Measurements from ENCODE around the gene ZSWIM6. TPM values are rescaled to one million over a fixed set of nuclear protein-coding genes. Genes with fewer than 3 reads are reported as not detected.

ZSWIM6 gene
- total RNA-seq, 1 experiment from 2014 or later = 12.9 TPM

- CTCF ChIA-PET = no interaction called here
- H4K20me1 ChIP-seq (ENCODE audit: insufficient read depth) = no peaks in the 10 kb centered on the region
- DNase-seq = no peak
- peaks cover 18% of the 10 kb centered on the region; the same call in 1 of the 2 replicates for H3K27me3 ChIP-seq (ENCODE audit: insufficient read depth, low read depth)
- no peak for TF ChIP-seq CTCF (conservative IDR thresholded peaks at IDR 0.05)
- TF ChIP-seq EZH2 (IDR thresholded peaks at IDR 0.05; ENCODE audit: low read depth) = no peak
- no peaks in the 10 kb centered on the region for H3K9me2 ChIP-seq (ENCODE audit: insufficient read depth)
- intact Hi-C loops (cut with micrococcal nuclease; ENCODE audit: unreplicated experiment) = no loop called here
- H3K4me2 ChIP-seq = no peak overlapping the region
- no peaks in the 10 kb centered on the region for H3K9me3 ChIP-seq (ENCODE audit: insufficient read depth, low read depth)
- no peaks in the 10 kb centered on the region for H3K36me3 ChIP-seq (ENCODE audit: low read depth)
- H3K4me3 ChIP-seq = no peak overlapping the region
- no TSS peak for BruUV-seq (replicated peaks)
- H3K4me1 ChIP-seq (replicated peaks; ENCODE audit: insufficient read depth) = no peaks in the 10 kb centered on the region
- no peaks in the 10 kb centered on the region for H3F3A ChIP-seq (ENCODE audit: insufficient read depth, low read depth)
- POLR2A ChIA-PET (ENCODE audit: unreplicated experiment) = no interaction called here
- no peaks in the 10 kb centered on the region for H3K79me2 ChIP-seq (ENCODE audit: low read depth)
- no peak overlapping the region for H3K27ac ChIP-seq
- H2AFZ ChIP-seq = no peak overlapping the region
Observed at GRCh38 chr5:61570767-61571166, 238.7 kb downstream of the ZSWIM6 start.

- no TSS peak for BruUV-seq (replicated peaks)
- Histone ChIP-seq H3K27ac (no peak overlapping the region), H3K4me2 (no peak overlapping the region), H2AFZ (no peak overlapping the region), H3K79me2 (ENCODE audit: low read depth) (no peaks in the 10 kb centered on the region), H3K27me3 (ENCODE audit: insufficient read depth, low read depth) (peaks cover 6% of the 10 kb centered on the region; the same call in 1 of the 2 replicates), H4K20me1 (ENCODE audit: insufficient read depth) (no peaks in the 10 kb centered on the region), H3K4me1 (replicated peaks; ENCODE audit: insufficient read depth) (no peaks in the 10 kb centered on the region), H3K36me3 (ENCODE audit: low read depth) (no peaks in the 10 kb centered on the region), H3K9me3 (ENCODE audit: insufficient read depth, low read depth) (no peaks in the 10 kb centered on the region), H3K9me2 (ENCODE audit: insufficient read depth) (no peaks in the 10 kb centered on the region), H3F3A (ENCODE audit: insufficient read depth, low read depth) (no peaks in the 10 kb centered on the region), H3K4me3 (no peak overlapping the region)
- intact Hi-C loops (cut with micrococcal nuclease; ENCODE audit: unreplicated experiment) = no loop called here
- POLR2A ChIA-PET (ENCODE audit: unreplicated experiment) = no interaction called here
- CTCF ChIA-PET = no interaction called here
- no peak for DNase-seq
- TF ChIP-seq EZH2 (IDR thresholded peaks at IDR 0.05; ENCODE audit: low read depth) (no peak), CTCF (conservative IDR thresholded peaks at IDR 0.05) (no peak)
Observed at GRCh38 chr5:61572959-61573358, 240.9 kb downstream of the ZSWIM6 start.

- no peaks in the 10 kb centered on the region for H3K9me3 ChIP-seq (ENCODE audit: insufficient read depth, low read depth)
- no peaks in the 10 kb centered on the region for H3K36me3 ChIP-seq (ENCODE audit: low read depth)
- ChIA-PET POLR2A (ENCODE audit: unreplicated experiment) (no interaction called here), CTCF (no interaction called here)
- no peaks in the 10 kb centered on the region for H3K79me2 ChIP-seq (ENCODE audit: low read depth)
- TF ChIP-seq EZH2 (IDR thresholded peaks at IDR 0.05; ENCODE audit: low read depth) = no peak
- TF ChIP-seq CTCF (conservative IDR thresholded peaks at IDR 0.05) = no peak
- H2AFZ ChIP-seq = no peak overlapping the region
- no peaks in the 10 kb centered on the region for H3K9me2 ChIP-seq (ENCODE audit: insufficient read depth)
- H4K20me1 ChIP-seq (ENCODE audit: insufficient read depth) = no peaks in the 10 kb centered on the region
- intact Hi-C loops (cut with micrococcal nuclease; ENCODE audit: unreplicated experiment) = no loop called here
- H3K4me3 ChIP-seq = no peak overlapping the region
- no peak overlapping the region for H3K27ac ChIP-seq
- DNase-seq = peak in 1 of 2 experiments; percentile 3
- BruUV-seq (replicated peaks) = no TSS peak
- no peak overlapping the region for H3K4me2 ChIP-seq
- H3F3A ChIP-seq (ENCODE audit: insufficient read depth, low read depth) = no peaks in the 10 kb centered on the region
- H3K4me1 ChIP-seq (replicated peaks; ENCODE audit: insufficient read depth) = no peaks in the 10 kb centered on the region
- peaks cover 9% of the 10 kb centered on the region for H3K27me3 ChIP-seq (ENCODE audit: insufficient read depth, low read depth)
Observed at GRCh38 chr5:61575103-61575502, 243.0 kb downstream of the ZSWIM6 start.
